HG03196 (cell line): Measurements from ENCODE around the gene LCN12.

Experiments used
- ATAC-seq: cut with Tn5 transposase; IDR thresholded peaks from one replicate; pipeline ENCODE4 v1.9.1; 2021; ENCODE audit not compliant: unreplicated experiment

LCN12 gene

GRCh38 chr9:136972335-136972734 lies 20.3 kb downstream of the LCN12 start:
- no peak for ATAC-seq

GRCh38 chr9:136972743-136973142 lies 20.7 kb downstream of the LCN12 start:
- no peak for ATAC-seq

- no peak for ATAC-seq
Observed at GRCh38 chr9:136973618-136974617, 21.8 kb downstream of the LCN12 start.

- ATAC-seq = no peak
Observed at GRCh38 chr9:136974817-136975535, 22.9 kb downstream of the LCN12 start.

- ATAC-seq = no peak
Observed at GRCh38 chr9:136975644-136976043, 23.6 kb downstream of the LCN12 start.

- ATAC-seq = no peak
Observed at GRCh38 chr9:136977223-136977622, 25.1 kb downstream of the LCN12 start, which contains the start of gene PTGDS. PTGDS (plus strand) TSS chr9:136977504; CDS start chr9:136977579, 75 bp downstream.

- ATAC-seq = no peak
Observed at GRCh38 chr9:136977649-136978072, 25.6 kb downstream of the LCN12 start.

GRCh38 chr9:136978073-136978864 lies 26.2 kb downstream of the LCN12 start:
- ATAC-seq = no peak

GRCh38 chr9:136978865-136979544 lies 26.9 kb downstream of the LCN12 start:
- no peak for ATAC-seq

GRCh38 chr9:136979769-136980587 lies 27.9 kb downstream of the LCN12 start:
- ATAC-seq = no peak

- ATAC-seq = no peak
Observed at GRCh38 chr9:136980669-136981478, 28.8 kb downstream of the LCN12 start.

GRCh38 chr9:136981588-136982231 lies 29.6 kb downstream of the LCN12 start:
- ATAC-seq = no peak

- no peak for ATAC-seq
Observed at GRCh38 chr9:136982232-136983051, 30.4 kb downstream of the LCN12 start, which contains the start of gene LCNL1. LCNL1 (plus strand) TSS chr9:136982993; CDS start chr9:136983587, 594 bp downstream.

GRCh38 chr9:136983167-136983566 lies 31.1 kb downstream of the LCN12 start:
- ATAC-seq = no peak

- ATAC-seq = no peak
Observed at GRCh38 chr9:136983656-136984314, 31.7 kb downstream of the LCN12 start.

- no peak for ATAC-seq
Observed at GRCh38 chr9:136984464-136985026, 32.5 kb downstream of the LCN12 start.
